Activated gamma-delta T cell (primary cell): ENCODE data around the gene TRNAU1AP.
"Not testable (repeated sequence)": the region's sequence is repeated elsewhere in the genome, so short reads cannot be mapped to it uniquely, and the experiment has no call there.

ENCODE experiments used
- DNase-seq: peaks from one replicate; lab custom pipeline; 2025; lab: John Stamatoyannopoulos, UW

The TRNAU1AP gene

GRCh38 chr1:28521502-28522164, 31.3 kb upstream of the TRNAU1AP start:
- no peak for DNase-seq

DNA sequence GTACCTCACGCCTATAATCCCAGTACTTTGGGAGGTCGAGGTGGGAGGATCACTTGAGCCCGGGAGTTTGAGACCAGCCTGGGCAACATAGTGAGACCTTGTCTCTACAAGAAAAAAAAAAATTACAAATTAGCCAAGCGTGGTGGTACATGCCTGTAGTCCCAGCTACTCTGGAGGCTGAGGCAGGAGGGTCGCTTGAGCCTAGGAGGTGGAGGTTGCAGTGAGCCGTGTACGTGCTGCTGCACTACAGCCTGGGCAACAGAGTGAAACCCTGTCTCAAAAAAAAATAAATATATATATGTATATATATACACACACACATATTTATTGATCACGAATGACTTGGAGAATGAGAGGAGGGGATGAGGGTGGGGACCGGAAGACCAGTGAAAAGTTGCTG, 30.3 kb upstream of the TRNAU1AP start:
- DNase-seq: not testable (repeated sequence)

DNA sequence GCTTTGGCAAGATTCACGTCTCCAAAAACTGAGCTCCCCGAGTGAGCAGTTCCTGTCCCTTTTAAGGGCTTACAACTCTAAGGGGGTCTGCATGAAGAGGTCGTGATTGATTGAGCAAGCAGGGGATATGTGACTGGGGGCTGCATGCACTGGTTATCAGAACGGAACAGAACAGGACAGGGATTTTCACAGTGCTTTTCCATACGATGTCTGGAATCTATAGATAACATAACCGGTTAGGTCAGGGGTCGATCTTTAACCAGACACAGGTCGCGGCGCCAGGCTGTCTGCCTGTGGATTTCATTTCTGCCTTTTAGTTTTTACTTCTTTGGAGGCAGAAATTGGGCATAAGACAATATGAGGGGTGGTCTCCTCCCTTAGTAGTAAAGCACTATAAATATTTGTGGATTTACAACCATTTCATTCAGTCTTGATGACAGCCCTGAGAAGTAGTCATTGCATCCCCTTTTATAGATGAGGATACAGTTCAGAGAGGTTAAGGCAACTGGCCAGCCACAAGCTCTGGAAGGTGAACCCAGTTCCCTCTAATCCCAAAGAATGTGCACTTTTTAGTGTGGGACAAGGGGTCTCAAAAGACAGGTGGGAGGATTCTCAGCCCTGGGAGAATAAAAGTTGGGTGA, 27.8 kb upstream of the TRNAU1AP start:
- DNase-seq: not testable (repeated sequence)

- no peak for DNase-seq
These were observed 26.0 kb upstream of the TRNAU1AP start for GRCh38 chr1:28526886-28527285.

DNA sequence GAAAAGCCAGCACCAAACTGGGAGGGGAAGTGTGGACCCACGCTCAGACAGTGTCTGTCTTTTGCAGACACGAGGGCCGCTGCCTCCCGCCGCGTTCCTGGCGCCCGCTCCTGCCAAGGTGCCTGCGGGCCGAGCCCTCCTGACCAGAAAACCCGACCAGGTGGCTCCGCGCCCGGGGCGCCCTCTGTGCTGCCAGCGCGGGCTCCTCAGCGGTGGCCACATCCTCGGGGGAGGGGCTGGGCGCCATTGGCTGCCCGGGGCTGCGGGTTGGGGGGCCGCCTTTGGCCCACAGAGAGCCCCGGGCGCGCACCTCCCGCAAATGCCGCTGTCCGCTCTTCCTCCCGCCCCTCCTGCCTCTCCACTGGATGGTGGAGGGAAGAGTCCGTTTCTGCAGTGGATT, 22.4 kb upstream of the TRNAU1AP start:
- DNase-seq: no peak

DNA sequence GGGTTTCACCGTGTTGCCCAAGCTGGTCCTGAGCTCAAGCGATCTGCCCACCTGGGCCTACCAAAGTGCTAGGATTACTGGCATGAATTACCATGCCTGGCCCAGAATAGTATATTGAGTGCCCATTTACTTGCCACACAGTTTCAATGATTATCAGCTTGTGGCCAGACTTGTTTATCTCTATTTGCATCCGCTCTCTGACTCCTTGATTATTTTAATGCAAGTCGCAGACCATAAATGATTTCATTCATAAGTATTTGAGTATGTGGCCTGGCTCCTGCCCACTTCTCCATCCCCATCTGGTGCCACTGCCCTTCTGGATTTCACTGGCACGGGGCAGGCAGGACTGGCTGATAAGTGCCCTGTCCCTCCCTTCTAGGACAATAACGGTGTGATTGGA, 18.2 kb upstream of the TRNAU1AP start:
- DNase-seq: no peak

GRCh38 chr1:28535180-28535579, 17.7 kb upstream of the TRNAU1AP start:
- no peak for DNase-seq

DNA sequence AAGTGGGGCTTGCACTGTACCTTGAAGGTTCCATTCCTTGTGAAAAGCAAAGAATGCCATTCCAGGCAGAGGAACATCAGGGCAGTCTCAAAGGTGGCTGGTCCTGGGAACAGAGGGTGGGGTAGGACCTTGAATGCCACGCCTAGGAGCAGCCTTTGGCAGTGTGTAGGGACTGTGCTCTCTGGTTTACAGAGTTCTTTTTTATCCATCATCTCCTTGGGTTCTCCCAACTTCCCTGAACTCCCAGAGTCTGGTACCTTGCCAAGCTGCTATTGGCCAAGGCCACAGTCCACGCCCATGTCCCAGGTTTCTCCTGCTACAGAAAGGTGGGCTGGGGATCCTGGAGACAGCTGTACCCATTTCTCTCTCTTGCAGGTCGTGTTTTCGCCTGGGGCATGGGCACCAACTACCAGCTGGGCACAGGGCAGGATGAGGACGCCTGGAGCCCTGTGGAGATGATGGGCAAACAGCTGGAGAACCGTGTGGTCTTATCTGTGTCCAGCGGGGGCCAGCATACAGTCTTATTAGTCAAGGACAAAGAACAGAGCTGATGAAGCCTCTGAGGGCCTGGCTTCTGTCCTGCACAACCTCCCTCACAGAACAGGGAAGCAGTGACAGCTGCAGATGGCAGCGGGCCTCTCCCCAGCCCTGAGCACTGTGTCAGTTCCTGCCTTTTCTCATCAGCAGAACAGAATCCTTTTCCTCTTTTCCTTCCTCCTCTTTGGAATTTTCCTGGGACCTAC, 15.3 kb upstream of the TRNAU1AP start:
- no peak for DNase-seq

DNA sequence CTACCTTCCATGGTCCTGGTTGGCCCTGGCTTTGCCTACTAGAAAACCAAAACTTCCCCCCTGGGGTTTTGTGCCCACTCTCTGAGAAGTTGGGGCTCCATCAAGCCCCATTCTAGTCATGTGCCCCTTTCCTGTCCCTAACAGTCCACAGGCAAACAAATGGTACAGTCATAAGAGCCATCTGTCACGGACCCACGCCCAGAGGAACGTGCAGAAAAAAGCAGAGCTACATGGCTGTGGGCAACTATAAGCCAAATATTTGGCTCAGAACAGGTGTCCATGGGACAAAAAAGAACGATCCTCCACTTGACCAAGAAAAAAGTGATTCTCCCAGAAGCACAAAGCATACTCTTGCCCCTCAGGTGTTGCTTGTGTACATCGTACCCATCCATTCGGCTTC, 14.6 kb upstream of the TRNAU1AP start:
- DNase-seq: no peak

GRCh38 chr1:28540651-28541050, 12.2 kb upstream of the TRNAU1AP start:
- no peak for DNase-seq

DNA sequence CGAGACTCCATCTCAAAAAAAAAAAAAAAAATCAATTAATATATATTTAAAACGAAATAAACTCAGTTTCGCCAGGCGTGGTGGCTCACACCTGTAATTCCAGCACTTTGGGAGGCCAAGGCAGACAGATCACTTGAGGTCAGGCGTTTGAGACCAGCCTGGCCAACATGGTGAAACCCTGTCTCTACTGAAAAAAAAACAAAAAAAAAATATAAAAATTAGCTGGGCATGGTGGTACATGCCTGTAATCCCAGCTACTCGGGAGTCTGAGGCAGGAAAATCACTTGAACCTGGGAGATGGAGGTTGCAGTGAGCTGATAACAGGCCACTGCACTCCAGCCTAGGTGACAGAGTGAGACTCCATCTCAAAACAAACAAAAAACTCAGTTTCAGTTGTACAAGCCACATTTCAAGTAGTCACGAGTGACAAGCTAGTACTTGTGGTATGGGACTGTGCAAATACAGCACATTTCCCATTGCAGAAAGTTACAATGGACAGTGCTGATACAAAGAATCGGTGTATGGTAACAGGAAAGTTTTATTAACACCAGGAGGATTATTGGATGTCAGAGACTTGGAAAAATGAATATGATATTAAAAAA, 11.4 kb upstream of the TRNAU1AP start:
- not testable (repeated sequence) for DNase-seq

- DNase-seq: no peak
These were observed 7.6 kb upstream of the TRNAU1AP start for GRCh38 chr1:28545246-28545628.

- no peak for DNase-seq
These were observed 4.6 kb upstream of the TRNAU1AP start for GRCh38 chr1:28548318-28548717.

DNA sequence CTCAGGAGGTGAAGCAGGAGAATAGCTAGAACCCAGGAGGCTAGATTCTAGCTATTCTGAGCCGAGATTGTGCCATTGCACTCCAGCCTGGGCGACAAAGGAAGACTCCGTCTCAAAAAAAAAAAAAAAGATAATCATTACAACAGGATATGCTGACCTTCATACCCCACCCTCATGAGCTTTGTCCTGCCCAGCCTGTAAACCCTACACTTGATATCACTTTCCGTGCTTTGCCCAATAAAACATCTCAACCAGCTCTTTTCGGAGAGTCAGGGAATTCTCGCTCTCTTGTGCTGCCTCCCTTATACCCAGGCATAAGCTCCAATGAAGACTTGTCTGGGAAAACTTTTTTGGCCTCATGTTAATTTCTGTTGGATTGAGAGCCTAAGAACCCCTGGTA, 1.5 kb upstream of the TRNAU1AP start:
- no peak for DNase-seq

DNA sequence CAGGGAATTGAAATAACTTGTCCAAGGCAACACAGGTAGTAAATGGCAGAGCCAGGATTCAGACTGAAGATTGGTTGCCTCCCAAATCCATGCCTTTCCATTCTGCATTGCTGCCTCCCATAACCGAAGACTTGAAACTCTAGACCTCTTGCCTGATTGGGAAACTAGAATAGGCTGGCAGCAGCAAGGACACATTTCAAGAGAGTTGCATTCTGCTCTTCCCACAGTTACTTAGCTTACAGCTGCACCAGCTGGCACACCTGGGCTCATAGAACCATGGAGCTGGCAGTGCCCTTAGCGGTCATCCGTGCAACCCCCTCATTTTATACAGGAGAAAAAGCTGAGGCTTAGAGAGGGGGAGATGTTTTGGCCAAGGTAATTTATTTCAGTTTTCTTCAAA, 8.0 kb downstream of the TRNAU1AP start:
- DNase-seq: no peak

DNA sequence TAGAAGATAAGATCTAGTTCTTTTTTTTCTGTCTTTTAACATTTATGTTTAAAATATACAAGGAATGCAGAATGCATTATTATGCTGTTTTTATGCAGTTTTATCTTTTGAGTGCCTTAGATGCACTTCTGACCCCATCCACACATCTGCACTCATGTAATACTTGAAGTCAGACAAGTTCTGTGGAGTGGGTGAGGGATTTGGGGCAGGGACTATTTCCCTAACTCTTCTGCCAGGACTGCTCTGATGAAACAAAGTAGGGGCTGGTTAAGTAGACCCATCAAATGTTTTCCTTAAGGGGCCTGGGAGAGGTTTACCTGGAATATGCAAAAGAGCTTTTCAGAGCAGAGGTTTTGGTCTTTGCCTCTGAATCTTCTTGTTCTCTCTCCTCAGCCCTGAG, 11.4 kb downstream of the TRNAU1AP start:
- no peak for DNase-seq

- no peak for DNase-seq
These were observed 12.2 kb downstream of the TRNAU1AP start for GRCh38 chr1:28565040-28565439.

DNA sequence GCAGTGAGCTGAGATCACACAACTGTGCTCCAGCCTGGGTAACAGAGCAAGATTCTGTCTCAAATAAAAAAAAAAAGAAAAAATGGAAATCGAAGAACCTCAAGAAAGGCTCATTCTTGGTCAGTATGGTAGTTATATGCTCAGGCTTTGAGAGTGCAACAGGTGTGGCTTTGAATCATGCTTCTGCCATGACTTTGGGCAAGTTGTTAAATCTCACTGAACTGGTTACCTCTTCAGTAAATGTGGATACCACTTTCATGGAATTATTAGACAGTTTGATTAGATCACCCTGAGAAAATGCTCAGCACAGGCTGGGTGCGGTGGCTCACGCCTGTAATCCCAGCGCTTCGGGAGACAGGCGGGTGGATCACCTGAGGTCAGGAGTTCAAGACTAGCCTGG, 12.8 kb downstream of the TRNAU1AP start:
- DNase-seq: no peak

DNA sequence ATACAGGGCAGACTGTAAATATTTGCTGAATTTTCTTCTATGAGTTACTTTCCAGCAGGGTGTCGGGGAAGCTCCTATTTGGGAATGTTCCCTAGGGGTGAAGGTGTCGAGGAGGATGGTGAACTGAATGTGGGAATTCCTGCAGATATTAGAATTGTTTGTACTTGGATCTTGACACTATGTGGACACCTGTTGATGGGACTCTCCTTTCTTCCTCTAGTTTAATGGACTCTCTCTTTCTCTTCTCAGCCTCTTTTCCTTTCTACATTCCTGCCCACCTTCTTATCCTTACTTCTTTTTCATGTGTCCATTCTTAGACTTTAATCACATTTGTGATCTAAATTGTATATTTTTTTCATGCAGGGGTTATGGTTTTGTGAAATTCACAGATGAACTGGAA, 14.0 kb downstream of the TRNAU1AP start:
- no peak for DNase-seq

- DNase-seq: no peak
These were observed 19.0 kb downstream of the TRNAU1AP start for GRCh38 chr1:28571911-28572310.

DNA sequence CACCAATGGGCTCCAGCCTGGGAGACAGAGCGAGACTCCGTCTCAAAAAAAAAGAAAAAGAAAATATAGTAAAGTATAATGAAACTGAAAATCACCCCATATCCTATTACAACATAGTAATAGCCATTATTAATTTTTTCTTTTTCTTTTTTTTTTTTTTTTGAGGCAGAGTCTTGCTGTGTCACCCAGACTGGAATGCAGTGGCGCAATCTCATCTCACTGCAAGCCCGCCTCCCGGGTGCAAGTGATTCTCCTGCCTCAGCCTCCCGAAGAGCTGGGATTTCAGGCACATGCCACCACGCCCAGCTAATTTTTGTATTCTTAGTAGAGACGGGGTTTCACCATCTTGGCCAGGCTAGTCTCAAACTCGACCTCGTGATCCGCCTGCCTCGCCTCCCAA, 20.0 kb downstream of the TRNAU1AP start:
- not testable (repeated sequence) for DNase-seq

DNA sequence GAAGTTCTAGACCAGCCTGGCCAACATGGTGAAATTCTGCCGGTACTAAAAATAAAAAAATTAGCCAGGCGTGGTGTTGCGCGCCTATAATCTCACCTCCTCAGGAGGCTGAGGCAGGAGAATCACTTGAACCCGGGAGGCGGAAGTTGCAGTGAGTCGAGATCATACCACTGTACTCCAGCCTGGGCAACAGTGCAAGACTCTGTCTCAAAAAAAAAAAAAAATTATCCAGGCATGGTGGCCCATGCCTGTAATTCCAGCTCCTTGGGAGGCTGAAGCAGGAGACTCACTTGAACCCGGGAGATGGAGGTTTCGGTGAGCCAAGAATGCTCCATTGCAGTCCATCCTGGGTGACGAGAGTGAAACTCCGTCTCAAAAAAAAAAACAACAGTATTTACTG, 20.7 kb downstream of the TRNAU1AP start:
- no peak for DNase-seq
